AG08395 (cell line): ENCODE data around the gene MAFF.
"Not testable (repeated sequence)": the region's sequence is repeated elsewhere in the genome, so short reads cannot be mapped to it uniquely, and the experiment has no call there.

Experiments used
- DNase-seq: peaks from one replicate; pipeline ENCODE4 v3.0.0; 2012; ENCODE audit warnings: mixed read lengths, low spot score

The MAFF gene

DNA sequence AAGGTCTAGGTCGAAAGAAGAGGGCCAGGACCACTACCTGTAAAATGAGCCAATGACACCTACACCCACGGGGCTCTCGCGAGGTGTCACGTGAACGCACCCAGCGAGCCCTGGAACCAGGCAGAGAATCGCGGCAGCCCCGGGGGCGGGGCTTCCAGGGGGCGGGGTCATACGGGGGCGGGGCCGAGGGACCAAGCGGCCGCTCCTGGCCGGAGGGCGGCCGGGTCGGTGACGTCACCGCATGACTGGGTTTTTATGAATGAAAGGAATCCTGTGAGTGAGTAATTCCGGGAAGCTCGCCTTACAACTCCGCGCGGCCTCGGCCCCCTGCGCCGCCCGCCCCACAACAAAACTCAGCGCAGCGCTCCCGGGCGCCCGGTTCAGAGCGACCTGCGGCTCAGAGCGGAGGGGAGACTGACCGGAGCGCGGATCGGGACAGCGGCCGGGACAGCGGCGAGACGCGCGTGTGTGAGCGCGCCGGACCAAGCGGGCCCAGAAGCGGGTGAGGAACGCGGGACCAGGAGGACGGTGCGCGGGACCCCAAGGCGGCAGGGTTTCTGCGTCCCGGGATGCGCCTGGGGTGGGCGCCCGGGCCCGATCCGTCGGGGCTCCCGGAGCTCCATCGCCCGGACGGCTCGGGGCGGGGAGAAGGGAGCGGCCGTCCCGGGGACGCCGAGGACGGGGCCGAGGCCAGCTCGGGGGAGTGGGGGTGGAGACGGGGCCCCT is at the start of gene MAFF:
Gene MAFF, plus strand, starts transcription at position 284 of the 726 bp plus-strand sequence. CDS start 11,860 bp downstream, outside the sequence.
- DNase-seq: peak; percentile 96

GRCh38 chr22:38153821-38154562 is 47.8 kb upstream of the MAFF start:
- no peak for DNase-seq

DNA sequence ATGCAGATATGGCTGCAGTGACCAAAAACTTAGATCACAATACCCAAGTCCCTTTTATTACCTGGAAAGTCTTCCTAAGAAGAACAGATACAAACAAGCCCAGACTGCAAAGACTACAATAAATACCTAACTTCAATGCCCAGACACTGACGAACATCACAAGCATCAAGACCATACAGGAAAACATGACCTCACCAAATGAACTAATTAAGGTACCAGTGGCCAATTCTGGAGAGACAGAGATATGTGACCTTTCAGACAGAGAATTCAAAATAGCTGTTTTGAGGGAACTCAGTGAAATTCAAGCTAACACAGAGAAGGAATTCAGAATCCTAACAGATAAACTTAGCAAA is 47.3 kb upstream of the MAFF start:
- DNase-seq: not testable (repeated sequence)

- DNase-seq: no peak
Measured at GRCh38 chr22:38155703-38156102, 46.1 kb upstream of the MAFF start.

DNA sequence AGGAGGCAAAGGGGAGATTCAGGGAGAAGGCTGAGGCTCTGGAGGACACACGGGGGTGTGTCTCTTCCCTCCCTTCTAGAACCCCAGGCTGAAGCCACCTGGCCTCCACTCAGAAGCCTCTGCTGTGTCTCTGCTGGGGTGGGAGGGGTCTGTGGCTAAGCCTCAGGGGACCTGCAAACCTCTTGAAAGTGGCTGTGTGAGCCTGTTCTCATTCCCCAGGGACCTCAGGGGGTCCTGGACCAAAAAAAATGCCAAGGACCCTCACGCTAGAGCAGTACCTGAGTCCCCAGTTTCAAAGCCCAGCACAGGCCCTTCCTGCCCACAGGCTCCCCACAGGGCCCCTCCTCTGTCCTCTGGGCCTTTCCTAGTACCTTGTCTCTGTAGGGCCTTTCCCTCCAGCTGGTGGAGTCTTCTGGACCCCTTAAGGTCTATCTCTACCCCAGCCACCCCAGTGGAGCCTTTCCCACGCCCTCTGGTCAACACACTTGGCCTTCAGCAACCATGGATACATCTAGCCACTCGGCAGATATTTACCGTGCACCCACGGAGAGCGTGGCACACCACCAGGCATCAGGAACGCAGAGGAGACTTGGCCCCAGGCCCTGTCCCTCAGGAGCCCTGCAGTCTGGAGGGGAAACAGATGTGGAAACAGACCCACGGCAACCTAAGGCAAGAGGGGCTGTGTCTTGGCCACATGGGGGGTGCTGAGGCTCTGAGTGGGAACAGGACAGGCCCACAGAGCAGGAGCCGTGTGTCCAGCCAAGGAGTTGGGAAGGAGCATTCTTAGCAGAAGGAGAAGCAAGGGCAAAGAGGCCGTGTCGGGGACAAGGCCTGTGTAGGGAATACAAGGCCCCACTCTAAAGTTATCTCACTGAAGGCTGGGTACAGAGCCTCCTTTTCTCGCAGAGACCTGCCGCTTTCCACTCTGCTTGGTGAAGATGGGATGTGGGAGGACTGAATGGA is 38.6 kb upstream of the MAFF start:
- no peak for DNase-seq

- DNase-seq: no peak
Measured at GRCh38 chr22:38163844-38164550, 37.8 kb upstream of the MAFF start.

- no peak for DNase-seq
Measured at GRCh38 chr22:38164551-38164918, 37.3 kb upstream of the MAFF start.

DNA sequence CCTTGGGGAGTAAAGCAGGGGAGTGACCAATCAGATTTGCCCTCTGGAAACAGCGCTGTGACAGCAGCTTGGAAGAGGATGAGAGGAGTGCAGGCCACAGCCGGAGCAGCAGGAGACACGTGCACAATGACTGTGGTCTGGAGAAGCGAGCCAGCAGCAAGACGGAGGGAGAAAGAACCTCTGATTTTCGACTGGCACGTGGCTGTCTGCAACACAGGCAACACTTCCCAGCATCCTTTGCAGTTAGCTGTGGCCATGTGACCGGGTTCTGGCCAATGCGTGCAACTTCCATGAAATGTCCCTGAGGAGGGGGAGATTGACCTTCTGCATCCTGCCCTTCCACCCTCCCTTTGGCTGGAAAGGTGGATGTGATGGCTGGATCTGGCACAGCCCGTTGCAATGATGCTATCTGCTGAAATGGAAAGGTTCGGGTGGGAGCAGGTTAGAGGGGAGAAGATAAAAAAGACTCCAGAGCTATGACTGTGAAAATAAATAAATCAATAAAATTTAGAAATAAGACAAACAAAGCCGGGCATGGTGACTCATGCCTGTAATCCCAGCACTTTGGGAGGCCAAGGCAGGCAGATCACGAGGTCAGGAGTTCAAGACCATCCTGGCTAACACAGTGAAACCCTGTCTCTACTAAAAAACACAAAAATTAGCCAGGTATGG is 35.7 kb upstream of the MAFF start:
- DNase-seq: no peak

- DNase-seq: no peak
Measured at GRCh38 chr22:38167988-38168407, 33.8 kb upstream of the MAFF start.

GRCh38 chr22:38169116-38169515 is 32.7 kb upstream of the MAFF start:
- no peak for DNase-seq

- DNase-seq: no peak
Measured at GRCh38 chr22:38170469-38170868, 31.3 kb upstream of the MAFF start.

DNA sequence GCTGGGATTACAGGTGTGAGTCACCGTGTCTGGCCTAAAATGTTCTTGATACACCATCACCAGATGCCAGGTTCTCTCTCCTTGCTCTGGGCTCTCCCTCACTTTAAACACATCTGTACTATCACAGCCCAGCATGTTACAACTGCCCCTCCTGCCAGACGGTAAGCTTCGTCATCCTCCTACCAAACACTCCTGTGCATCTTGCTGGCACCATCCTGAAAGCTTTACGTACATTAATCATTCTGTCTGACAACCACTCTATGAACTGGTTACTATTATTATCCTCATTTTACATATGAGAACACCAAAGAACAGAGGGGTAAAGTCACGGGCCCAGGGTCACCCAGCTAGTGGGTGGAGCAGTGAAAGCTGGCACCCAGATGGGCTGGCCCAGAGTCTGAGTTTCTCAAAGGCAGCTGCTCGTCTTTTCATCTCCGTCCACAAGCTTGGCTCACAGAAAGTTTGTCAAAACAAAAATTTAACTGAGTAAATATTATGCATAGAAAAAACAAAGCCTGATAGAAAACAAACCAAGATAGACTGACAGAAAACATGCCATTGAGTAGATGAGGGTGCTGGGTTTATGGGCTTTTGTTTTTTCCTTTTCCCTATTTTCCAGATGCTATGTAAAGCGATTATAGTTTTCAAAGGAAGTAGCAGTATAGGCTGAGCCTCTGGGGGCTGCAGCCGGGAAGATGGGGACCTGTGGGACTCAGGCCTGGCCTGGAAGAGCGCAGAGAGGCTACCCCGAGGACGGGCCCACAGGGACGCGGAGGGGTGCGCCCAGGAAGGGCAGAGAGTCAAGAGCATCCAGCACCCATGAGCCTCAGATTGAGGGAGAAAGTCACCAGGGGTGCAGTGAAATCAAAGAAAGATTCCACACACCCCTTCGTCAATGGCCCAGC is 29.6 kb upstream of the MAFF start:
- DNase-seq: no peak

DNA sequence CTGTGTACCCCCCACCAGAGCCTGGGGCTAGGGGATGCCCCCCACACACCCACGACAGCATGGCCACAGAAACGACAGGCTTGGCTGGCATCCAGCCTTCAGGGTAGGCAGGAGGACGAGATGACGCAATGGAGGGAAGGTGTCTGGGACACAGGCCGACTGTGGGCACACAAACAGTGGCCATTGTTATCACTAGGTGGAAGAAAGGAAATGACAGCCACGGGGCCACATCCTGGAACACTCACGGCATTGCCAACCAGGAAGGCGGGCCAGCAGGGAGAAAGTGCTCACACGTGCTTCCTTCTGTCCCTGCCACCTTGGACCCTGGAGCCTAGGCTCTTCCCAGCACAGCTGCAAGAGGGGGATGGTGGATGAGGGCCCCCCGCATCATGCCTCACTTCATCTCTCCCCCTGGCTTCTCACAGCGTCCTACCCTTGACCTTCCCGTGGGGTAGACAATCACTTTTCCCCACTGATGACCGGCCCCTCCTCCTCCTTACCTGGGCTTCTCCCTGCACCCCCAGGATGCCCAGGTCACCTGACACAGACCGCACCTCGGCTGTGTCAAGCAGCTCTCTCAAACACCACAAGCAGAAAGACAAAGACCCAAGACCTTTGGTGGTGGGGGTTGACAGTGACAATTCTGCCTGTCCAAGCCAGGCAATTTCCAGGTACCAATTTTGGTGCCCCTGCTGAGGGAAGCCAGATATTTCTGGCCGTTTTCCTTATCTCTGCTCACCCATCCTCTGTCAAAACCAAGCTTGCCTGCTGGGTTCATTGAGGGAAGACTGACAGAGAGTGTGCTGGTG is 28.8 kb upstream of the MAFF start:
- DNase-seq: no peak

DNA sequence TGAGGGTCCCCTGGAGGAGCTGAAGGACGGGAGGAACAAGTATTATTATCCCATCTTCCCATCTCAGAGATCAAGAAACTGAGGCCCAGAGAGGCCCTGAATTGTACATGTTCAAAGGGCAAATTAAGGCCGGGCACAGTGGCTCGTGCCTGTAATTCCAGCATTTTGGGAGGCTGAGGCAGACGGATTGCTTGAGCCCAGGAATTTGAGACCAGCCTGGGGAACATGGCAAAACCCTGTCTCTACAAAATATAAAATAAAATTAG is 28.2 kb upstream of the MAFF start:
- DNase-seq: no peak

- no peak for DNase-seq
Measured at GRCh38 chr22:38174626-38175025, 27.2 kb upstream of the MAFF start.

- DNase-seq: no peak
Measured at GRCh38 chr22:38175206-38176118, 26.3 kb upstream of the MAFF start.

DNA sequence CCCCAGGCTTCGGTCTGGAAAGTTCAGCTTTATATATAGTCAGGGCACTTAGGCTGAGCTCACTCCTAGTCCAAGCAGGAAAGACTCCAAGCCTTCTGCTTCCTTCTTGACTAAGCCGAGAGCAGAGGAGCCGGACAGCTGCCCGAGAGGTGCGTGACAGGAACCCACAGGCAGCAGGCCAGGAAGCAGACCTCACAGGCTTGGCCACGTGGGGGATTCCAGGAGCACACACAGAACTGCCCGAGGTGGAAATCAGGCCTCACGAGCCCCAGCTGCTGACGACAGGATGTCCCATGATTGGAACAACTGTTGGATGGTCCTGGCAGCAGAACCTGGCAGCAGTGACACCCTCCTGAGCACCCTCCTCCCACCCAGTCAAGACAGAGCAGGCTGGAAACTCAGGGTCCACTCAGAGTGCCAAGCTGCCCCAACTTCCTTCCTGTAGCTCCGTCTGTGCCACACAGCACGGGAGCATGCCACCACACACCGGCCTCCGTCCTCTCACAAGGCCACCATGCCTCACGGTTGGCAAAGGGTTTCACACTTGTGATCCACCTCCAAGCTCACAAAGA is 25.5 kb upstream of the MAFF start:
- DNase-seq: peak; percentile 86

DNA sequence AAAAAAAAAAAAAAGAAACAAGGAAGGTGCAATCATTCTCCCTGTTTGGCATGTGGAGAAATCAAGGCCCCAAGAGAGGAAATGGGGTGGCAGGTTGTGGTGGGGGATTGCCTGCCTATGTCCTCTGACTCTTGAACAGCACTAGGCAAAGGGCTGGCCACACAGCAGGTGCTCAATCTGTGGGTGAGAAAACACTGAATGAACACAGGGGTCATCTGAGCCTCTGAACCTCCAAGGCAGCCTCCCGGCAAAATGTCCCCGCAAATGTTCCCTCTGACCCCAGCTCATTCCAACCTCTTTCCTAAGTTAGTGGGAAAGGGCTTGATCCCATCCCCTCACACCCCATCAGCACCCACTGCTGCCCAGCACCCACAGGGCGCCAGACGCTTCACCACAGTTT is 24.8 kb upstream of the MAFF start:
- DNase-seq: no peak
